ENCODE results near the gene ZBTB7A.

- TF ChIP-seq CTCF (IDR thresholded peaks at IDR 0.05): no peak
- no peak for TF ChIP-seq POLR2A (IDR thresholded peaks at IDR 0.05)
- no peak for TF ChIP-seq EP300 (IDR thresholded peaks at IDR 0.05)
These were observed 36.4 kb upstream of the ZBTB7A start for GRCh38 chr19:4103080-4103433.
